Retinal pigment epithelial cell (primary cell): ENCODE measurements around the gene C19orf38.

Source experiments
- DNase-seq: peaks from one replicate; pipeline ENCODE4 v3.0.0-alpha.2; 2010; ENCODE audit warnings: low read depth
- H3K4me3 ChIP-seq: 2 replicates; pipeline ENCODE4 v1.5.1; 2011; ENCODE audit warnings: mild to moderate bottlenecking, low read length, control low read depth, moderate library complexity
- CTCF ChIP-seq: conservative IDR thresholded peaks from 2 replicates; pipeline ENCODE4 v1.5.1; 2011; ENCODE audit warnings: low read depth, low read length, control low read depth, inconsistent platforms

Gene C19orf38

GRCh38 chr19:10823690-10824089 lies 24.5 kb upstream of the C19orf38 start:
- TF ChIP-seq CTCF, result no peak
- no peak overlapping the region for H3K4me3 ChIP-seq
- no peak for DNase-seq

GRCh38 chr19:10826231-10826630 lies 22.0 kb upstream of the C19orf38 start:
- no peak for TF ChIP-seq CTCF
- no peak for DNase-seq
- no peak overlapping the region for H3K4me3 ChIP-seq

- no peak for DNase-seq
- H3K4me3 ChIP-seq, result no peak overlapping the region
- no peak for TF ChIP-seq CTCF
These were observed 21.4 kb upstream of the C19orf38 start for GRCh38 chr19:10826846-10827245.

GRCh38 chr19:10828981-10829821 lies 19.0 kb upstream of the C19orf38 start:
- no peak for TF ChIP-seq CTCF
- DNase-seq, result no peak
- H3K4me3 ChIP-seq, result no peak overlapping the region

GRCh38 chr19:10829967-10830366 lies 18.2 kb upstream of the C19orf38 start:
- TF ChIP-seq CTCF, result no peak

GRCh38 chr19:10830370-10830769 lies 17.8 kb upstream of the C19orf38 start:
- H3K4me3 ChIP-seq, result no peak overlapping the region
- no peak for TF ChIP-seq CTCF
- no peak for DNase-seq

More at GRCh38 chr19:10829967-10830366, 18.2 kb upstream of the C19orf38 start:
- DNase-seq, result no peak
- no peak overlapping the region for H3K4me3 ChIP-seq

GRCh38 chr19:10830931-10831779 lies 17.1 kb upstream of the C19orf38 start:
- no peak for DNase-seq
- no peak for TF ChIP-seq CTCF
- H3K4me3 ChIP-seq, result no peak overlapping the region
